HG03439 (cell line): ENCODE results near the gene TPP2.

Experiments
- ATAC-seq: cut with Tn5 transposase; IDR thresholded peaks from one replicate; pipeline ENCODE4 v1.9.1; 2021; ENCODE audit warnings: mild to moderate bottlenecking, moderate library complexity; ENCODE audit not compliant: unreplicated experiment

Gene TPP2

DNA sequence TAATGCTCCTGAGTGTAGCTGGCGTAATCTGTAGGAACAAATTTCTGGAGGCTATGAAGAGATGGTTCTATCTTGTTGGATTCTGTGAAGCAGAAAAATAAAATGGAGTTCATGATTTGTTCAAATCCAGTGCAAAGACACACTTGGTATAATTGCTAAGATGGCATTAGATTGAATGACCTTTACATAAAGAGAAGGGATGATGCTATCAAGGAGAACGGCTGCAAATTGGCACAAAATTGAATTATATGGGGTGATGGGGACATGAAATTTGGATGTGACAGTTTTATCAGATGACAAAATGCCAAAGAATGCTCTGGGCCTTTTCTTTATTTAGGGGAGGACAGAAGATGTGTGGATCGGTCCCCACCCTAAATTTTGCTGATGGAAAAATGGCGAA lies 94.1 kb downstream of the TPP2 start:
- no peak for ATAC-seq

DNA sequence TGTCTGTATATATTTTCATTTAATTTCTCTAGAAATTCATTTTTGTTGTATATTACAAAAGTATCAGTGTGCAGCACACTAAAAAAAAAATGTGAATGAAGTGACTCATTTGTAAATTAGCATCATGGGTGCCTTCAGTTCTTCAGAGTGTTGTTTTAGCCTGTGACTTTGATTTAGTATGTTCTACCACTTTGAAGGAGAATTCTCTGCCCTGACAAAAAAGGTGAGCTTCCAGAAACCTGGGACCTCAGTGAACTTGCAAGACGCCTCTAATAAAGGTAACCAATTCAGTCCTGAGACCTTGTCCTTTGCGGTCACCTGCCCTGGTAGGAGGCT lies 95.7 kb downstream of the TPP2 start:
- ATAC-seq, result no peak

DNA sequence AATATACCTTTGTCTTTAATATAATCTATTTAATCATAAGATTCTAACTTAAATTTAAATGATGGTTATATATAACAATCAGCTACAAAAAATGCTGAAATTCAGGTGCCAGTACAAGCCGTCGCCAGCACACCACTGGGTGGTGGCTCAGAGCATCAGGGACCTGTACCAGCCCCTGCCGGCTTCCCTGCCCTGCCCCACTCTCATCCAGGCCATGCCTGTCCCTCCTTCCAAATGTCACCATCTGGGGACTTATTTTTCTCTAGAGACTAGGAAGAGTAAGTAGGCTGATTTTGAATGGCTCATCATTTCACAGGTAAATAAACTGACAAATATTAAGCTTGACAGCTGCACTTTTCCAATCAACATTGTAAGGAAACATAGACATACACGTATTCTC lies 96.5 kb downstream of the TPP2 start:
- ATAC-seq, result no peak

DNA sequence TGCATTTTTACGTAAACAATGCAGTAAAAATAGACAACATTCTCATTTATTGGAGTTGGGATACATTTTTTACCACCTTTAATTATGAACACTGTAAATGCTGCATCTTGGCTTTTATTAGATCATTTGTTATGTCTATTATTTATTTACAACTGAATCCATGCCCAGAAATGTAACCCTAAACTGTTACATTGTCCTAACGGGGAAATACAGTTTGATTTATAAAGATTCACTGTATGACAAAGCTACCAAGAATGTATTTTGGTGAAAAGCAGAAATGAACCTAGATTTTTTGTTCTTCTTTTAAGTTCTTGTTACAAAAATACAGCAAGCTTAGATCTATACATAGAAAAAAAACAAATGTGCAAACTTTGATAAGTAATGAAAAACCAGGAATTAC lies 97.0 kb downstream of the TPP2 start:
- no peak for ATAC-seq

DNA sequence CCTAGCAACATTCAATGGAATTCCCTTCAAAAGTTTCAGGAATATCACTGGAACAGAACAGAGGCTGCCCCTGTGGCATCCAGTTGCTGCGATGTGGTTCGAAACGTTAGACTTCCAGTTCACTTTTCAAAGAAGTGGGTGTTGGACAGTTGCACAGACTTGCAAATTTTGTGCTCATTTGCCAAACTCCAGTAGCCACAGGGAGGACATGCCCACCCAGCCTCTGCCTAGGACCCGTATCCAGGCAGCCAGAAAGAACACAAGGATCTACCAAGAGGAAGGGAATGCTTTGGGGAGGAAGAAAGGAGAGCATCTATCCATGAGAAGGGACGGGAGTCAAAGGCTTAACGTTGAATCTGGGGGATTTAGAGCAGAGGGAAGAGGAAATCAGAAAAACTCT lies 98.2 kb downstream of the TPP2 start, which contains the start of gene METTL21C:
METTL21C (minus strand) TSS at position 108 of the 400 bp plus-strand sequence. CDS start 546 bp downstream, outside the sequence.
- no peak for ATAC-seq

DNA sequence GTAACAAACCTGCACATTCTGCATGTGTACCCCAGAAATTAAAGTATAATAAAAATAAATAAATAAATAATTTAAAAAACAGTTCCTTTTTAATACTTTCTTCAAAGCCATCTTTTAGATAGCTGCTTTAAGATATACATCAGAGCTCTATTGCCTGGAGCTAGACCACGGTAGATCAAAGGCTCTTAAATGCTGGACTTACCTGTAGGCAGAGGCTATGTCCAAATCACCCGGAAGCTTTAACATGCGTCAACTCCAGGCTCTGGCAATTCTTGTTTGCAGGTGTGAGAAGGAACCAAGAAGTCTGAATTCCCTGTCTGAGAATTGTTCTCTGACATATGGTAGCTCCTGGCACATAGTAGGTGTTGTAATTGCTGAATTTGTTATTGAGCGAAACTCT lies 99.7 kb downstream of the TPP2 start:
- no peak for ATAC-seq

DNA sequence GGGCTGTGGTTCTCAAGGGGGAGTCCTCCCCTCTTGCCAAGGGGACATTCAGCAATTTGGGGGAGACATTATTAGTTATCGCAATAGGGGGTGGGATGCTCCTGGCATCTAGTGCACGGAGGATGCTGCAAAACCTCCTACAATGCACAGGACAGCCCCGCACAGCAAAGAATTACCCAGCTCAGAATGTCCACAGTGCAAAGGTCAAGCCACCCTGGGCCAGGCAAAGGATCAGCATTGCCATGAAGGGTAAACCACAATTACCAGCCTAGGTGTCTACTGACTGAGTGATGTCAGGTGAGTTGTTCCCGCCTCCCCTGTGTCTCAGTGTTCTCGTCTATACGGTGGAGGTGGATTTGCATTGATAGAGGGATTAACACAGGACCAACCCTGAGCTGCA lies 100.5 kb downstream of the TPP2 start:
- no peak for ATAC-seq

DNA sequence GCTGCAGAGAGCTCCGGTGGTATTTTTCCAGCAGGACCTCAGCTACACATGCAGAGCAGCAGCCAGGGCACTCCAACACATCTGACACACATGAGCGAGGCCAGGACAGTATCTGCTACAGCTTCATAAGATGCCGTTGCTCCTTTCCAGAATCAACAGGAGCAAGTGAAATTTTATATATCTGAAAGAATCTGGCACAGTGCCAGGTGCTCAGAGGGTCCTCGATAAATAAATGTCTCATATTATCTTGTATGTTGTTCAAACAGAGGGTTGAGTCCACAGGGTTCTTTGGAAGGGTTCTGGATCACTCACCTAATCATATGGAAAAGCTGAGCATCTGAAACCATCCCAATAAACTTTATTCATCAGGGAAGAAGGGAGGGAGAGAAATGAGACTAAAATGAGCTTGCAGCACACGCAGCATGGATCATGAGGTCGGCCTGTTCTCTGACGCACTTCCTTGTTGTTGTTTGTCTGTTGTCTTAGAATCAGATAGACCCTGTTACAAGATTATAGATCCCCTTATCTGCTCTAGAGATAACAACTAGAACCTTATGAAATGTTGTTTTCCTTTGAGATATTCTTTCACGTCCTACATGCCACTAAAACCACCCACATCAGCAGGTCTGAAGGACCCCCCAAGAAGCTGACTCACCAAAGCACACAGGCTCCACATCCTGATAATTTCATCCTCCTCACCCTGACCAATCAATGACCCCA lies 101.3 kb downstream of the TPP2 start:
- no peak for ATAC-seq

DNA sequence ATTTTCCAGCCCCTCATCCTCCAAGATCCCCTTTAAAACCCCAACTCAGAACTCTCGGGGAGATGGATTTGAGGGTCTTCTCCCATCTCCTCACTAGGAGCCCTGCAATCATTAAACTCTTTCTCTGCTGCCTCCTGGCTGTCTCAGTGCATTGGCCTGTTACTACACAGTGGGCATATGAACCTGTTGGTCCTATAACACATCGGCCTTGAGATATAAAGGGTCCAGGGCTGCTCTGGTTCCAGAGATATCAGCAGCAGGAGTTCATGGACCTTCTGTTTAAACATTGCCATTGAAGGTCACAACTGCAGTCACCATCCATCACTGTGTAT lies 101.8 kb downstream of the TPP2 start:
- ATAC-seq, result no peak

DNA sequence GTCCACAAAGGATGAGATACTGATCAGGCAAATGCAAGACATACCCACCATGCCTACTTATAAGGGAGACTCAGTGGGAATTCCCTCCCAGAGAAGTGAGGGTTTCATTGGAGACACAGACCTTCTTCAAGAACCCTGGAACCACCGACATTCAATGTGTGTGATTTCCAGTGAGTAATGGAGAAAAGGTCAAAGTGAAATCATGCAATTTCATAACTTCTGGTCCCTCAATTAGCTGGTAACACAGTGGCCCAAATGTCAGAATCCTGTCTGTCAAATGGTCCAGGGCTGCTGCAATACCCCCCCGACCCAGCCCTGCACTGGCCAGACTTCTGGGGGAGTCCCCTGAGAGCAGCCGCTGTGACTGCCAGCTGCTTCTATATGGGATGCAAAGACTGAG lies 102.7 kb downstream of the TPP2 start:
- ATAC-seq, result no peak

DNA sequence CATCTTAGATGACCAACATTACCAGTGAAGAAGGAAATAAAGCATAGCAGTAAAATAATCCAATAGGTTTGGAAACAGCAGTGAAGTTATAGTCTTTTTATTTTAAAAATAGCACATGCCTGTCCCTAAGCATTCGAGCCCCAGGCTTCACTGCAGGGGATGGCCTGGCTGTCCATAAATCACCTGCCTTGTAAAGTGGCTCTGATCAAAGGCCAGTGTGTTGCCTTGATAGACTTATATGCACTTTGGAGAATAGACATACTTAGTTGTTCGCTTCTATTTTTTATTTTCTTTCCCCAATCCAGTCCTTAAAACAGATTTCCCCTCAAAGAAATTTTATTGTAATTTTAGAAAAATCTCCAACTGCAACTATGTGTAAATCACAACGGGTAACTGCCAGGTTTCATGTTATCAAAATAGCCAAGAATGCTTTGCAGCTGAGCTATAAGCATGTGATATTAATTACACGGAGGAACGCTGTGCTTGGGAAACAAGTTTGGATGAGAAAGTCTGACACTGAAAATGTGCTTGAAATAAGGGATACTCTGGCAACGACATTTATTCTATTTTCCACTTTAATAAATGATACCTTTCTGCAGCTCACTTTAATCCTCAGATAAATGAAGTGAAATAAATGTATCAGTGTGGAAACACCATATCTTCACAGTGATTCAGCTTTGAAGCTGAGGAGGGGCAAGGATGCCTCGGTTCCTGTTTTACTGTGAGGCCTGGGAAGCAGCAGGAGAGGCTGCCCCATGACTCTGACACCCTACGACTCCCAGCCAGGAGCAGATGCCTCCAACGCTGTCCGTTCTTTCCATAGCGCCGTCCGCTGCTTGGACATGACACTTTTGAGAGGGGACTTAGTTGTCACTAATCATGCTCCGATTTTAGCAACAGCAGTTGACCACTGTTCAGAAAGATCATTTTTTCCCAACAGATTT lies 103.6 kb downstream of the TPP2 start:
- no peak for ATAC-seq

DNA sequence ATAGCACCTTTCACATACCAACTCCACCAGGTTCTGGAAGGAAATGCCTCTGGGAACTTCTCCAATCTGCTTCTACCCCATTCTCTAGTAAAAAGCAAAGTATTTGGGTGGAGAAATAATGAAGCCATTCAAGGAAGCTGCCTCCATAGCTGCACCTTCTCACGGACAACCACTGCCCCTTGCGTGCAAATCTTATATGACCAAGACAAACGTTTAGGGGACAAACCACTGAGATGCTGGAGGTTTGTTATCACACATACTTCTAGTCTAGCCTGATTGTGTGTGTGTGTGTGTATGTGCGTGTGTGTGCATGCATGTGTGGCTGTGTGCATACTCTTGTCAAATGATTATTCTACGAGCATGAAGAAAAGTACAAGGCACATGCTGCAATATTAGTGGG lies 104.5 kb downstream of the TPP2 start:
- no peak for ATAC-seq

DNA sequence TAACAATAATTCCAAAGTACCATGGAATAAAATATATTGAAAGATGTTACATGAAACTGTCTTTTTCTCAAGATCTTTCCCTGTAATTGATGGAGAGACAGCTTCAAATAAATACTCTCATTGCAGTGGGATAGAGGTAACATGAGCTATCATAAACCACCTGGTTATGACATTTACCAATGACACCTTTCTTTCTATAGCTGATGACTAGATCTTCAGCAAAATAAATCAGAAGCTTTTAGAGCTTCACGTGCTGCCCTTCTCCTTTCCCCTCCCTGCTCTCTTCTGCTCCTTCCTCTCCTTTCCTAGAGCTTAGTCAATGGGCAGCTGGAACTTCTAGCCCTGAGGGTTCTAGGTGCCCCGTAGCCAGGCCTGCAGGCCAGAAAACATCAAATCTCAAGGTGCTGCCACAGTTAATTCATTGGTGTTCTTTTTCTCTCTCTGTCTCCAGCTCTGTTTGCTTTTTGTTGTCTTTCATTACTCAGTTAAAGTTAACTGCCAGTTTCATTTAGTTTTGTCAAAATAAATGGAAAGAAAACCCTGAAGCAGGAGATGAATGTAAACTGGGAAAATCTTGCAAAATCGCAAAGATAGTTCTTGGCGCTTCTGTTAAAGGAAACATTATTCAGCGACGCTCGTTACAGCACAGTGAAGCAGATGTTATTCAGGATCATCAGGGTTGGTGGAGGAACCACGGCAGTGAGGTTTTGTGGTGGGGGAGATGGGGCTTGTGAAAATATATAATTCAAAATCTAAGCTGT lies 106.4 kb downstream of the TPP2 start:
- ATAC-seq, result no peak

DNA sequence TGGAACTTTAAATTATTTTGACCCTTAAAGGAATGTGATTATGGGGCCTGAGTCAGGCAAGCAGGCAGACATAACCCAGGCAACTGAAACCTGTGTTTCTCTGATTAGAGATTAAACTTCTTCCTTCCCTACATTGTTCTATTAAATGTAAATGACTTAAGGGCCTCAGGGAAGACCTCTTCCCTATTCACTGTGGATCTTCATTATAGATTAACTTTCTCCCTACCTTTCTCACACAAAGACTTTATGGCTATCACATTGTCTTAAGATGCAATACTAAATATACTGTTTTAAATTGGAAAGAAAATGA lies 106.9 kb downstream of the TPP2 start:
- no peak for ATAC-seq

DNA sequence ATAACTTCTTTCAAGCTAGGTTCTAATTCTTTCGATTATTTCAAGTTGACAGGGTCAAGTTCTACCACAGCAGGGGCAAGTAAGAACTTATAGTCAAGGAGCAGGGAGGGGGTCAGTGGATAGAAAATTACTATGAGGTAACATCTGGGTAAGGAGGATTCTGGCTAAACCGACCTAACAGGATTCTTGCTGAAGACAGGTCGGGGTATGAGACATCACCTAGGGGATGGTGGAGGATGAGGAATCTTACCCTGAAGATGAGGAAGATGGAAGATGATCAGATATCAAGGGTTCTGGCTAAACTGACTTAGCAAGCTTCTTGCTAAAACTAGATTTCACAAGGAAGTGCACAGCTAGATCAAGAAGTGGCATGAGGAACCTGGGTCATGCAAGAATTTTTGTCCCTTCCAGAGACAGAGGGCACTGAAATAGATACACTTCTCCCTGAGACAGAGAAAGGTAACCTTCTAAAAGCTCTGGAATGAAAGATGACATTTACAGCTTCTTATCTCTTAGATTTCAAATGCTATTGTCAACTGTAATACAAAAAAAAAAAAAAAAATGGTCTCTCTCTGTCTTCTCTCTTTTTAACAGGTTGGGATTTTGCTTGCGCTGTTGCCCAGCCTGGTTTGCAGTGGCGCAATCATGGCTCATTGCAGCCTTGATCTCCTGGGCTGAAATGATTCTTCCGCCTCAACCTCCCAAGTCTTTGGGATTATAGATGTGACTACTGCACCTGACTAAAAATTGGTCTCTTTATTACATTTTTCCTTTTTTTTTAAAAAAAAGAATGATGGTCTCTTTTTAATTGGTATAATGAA lies 107.7 kb downstream of the TPP2 start:
- no peak for ATAC-seq

DNA sequence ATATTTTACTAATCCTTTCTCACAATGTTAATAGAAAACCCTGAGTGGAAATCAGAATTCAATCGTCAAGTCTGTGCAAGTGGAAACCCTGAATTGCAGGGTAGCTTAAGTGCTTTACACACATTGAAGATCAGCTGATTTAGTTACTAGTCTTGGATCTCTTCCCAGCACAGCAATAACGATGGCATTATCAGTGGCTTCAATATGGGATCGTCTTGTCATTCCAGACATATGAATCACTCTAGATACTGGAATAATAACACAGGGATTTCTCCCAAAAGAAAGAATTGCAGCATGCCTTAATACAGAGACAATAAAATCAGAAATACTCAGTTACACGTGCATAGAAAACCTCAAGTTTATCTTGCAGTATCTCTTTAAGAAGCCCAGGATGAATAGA lies 110.7 kb downstream of the TPP2 start:
- no peak for ATAC-seq

DNA sequence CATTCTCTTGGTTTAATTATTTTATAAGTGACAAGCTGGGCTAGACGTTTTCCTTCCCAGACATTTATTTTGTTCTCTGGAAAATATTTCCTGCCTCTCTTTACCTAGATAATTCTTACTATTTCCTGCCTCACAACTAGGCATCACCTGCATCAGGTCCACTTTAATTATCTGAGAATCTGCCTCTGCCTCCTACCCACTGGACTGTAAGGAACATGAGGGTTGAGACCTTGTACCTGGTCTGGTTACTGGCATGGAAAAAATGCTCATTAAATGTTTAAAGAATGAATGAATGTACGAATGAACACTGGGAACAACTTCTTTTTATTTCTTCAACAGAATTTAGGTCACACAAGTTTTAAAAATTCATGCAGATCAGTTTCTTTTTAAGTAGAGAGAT lies 111.4 kb downstream of the TPP2 start:
- no peak for ATAC-seq

DNA sequence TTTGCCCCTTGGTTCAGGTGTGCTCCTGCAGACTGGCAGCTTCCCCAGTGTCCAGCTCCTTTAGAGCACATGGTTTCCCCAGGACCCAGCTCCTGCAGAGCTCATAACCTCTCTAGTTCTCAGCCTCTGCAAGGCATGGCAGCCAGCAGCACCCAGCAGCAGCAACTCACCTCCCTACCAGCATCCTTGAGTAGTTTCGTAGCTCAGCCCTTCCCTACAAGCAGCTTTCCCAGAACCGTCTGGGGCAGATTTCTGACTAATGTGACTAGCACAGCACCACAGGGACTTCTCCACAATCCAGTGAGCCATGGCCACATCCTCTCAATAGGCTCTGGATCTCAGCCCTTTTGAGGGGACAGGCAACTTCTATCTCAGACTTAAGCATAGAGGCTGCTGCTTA lies 112.2 kb downstream of the TPP2 start:
- no peak for ATAC-seq

DNA sequence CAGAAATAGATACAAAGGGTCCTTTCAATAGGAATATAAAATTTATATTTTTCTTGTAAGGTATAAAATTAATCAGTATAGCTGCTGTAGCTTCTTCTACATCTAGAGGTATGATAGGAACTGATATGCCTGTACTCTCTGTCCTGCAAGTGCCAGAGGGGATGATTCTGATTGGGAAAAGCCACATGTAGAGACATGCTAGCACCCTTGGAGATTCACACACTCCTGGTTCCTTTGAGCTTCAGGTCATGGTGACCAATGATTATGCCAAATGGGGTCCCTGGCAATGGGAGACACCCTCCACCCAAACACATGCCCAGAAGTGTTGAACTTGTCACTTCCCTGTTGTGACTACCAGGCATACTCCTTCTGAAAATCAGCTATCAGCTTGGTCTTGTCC lies 112.8 kb downstream of the TPP2 start:
- ATAC-seq, result no peak

DNA sequence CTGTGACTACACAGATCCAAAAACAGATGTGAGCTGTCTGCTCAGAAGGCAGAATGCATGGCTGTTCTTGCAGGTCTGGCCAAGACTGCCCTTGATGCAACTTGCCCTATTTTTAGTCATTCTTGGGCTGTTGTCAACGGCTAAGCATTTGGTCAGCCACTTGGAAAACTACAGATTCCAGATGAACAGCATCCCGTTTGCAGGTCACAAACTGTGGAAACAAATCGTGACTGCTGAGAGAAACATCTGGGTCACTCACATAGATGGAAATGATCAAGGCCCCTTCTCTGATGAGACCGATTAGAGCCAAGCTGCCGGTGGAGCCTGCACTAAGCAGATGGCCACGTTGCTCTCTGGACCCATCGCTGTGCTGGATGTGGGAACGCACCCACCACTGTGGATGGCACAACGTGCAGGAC lies 113.5 kb downstream of the TPP2 start:
- ATAC-seq, result no peak

DNA sequence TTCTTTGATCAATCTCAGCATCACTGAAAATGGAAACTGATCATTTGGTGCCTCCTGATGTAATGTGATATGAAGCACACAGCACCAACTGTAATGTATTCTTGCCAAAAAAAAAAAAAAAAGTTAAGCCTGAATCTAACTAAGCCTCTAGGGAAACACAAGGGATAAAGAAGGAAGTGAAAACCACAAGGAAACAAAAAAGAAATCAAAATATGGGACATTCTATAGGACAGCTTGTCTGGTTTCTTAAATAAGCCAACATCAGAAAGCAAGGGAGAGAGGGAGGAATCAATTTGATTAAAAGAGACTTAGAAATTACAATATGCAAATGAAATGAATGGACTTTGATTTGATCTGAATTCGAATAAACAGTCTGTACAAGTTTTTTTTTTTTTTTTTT lies 118.7 kb downstream of the TPP2 start:
- no peak for ATAC-seq
